Measurements from ENCODE around the gene EFCC1. TPM values are rescaled to one million over a fixed set of nuclear protein-coding genes. Genes with fewer than 3 reads are reported as not detected.

EFCC1 gene
- total RNA-seq, 3 donors from 2014 or later: 1.6 to 3.9 (median 1.8) TPM

DNA sequence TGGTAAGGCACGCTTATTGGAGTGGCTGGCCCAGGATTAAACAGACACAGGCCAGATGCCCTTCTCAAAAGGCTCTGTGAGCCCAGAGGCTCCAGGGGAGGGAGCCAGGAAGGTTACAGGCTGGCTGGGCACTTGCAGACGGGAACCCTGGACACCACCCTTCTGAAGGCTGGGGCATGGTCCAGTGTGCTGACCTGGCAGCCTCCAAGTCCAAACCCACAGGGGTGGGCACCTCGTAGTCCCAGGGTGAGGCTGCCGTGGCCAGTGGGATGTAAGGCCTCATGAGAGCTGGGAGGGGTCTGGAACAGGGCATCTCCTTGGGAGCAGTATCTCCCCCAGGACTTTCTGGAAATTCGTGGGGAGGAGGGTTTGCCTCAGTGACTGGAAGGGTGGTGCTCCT is 19.6 kb downstream of the EFCC1 start:
- TF ChIP-seq, protein P1, sequence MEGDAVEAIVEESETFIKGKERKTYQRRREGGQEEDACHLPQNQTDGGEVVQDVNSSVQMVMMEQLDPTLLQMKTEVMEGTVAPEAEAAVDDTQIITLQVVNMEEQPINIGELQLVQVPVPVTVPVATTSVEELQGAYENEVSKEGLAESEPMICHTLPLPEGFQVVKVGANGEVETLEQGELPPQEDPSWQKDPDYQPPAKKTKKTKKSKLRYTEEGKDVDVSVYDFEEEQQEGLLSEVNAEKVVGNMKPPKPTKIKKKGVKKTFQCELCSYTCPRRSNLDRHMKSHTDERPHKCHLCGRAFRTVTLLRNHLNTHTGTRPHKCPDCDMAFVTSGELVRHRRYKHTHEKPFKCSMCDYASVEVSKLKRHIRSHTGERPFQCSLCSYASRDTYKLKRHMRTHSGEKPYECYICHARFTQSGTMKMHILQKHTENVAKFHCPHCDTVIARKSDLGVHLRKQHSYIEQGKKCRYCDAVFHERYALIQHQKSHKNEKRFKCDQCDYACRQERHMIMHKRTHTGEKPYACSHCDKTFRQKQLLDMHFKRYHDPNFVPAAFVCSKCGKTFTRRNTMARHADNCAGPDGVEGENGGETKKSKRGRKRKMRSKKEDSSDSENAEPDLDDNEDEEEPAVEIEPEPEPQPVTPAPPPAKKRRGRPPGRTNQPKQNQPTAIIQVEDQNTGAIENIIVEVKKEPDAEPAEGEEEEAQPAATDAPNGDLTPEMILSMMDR (IDR thresholded peaks at IDR 0.05): no peak
- TF ChIP-seq POLR2A (IDR thresholded peaks at IDR 0.05) (no peak), POLR2AphosphoS5 (IDR thresholded peaks at IDR 0.05) (no peak)
- Histone ChIP-seq H3K4me3 (no peak overlapping the region), H3K9me3 (no peaks in the 10 kb centered on the region), H3K4me1 (no peaks in the 10 kb centered on the region), H3K36me3 (no peaks in the 10 kb centered on the region), H3K27me3 (no peaks in the 10 kb centered on the region), H3K27ac (no peak overlapping the region)
- intact Hi-C loops (cut with DNase I; ENCODE audit: low total_unique reads): no loop called here
- no peak for DNase-seq (ENCODE audit: low spot score in 2 of 2)

DNA sequence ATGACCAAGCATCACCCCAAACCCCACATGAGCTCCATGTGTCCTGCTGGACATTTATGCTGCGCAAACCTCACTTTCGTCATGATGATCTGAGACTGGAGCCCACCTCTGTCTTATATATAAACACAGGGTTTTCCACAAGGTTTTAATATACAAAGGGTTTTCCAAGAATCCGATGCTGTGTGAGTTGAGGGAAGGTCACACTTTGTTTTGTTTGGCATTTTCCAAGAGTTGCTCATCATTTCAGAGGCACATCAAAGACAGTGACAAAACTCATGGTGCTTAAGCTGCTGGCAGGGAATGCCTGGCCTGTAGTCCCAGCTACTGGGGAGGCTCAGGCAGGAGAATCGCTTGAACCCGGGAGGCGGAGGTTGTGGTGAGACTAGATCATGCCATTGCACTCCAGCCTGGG is 20.0 kb downstream of the EFCC1 start:
- no peaks in the 10 kb centered on the region for H3K36me3 ChIP-seq
- H3K27me3 ChIP-seq: no peaks in the 10 kb centered on the region
- TF ChIP-seq, protein P1 (IDR thresholded peaks at IDR 0.05): no peak
- TF ChIP-seq POLR2AphosphoS5 (IDR thresholded peaks at IDR 0.05) (no peak), POLR2A (IDR thresholded peaks at IDR 0.05) (no peak)
- no peak overlapping the region for H3K4me3 ChIP-seq
- no peaks in the 10 kb centered on the region for H3K9me3 ChIP-seq
- intact Hi-C loops (cut with DNase I; ENCODE audit: low total_unique reads): no loop called here
- H3K4me1 ChIP-seq: no peaks in the 10 kb centered on the region
- H3K27ac ChIP-seq: no peak overlapping the region
- no peak for DNase-seq (ENCODE audit: low spot score in 2 of 2)

DNA sequence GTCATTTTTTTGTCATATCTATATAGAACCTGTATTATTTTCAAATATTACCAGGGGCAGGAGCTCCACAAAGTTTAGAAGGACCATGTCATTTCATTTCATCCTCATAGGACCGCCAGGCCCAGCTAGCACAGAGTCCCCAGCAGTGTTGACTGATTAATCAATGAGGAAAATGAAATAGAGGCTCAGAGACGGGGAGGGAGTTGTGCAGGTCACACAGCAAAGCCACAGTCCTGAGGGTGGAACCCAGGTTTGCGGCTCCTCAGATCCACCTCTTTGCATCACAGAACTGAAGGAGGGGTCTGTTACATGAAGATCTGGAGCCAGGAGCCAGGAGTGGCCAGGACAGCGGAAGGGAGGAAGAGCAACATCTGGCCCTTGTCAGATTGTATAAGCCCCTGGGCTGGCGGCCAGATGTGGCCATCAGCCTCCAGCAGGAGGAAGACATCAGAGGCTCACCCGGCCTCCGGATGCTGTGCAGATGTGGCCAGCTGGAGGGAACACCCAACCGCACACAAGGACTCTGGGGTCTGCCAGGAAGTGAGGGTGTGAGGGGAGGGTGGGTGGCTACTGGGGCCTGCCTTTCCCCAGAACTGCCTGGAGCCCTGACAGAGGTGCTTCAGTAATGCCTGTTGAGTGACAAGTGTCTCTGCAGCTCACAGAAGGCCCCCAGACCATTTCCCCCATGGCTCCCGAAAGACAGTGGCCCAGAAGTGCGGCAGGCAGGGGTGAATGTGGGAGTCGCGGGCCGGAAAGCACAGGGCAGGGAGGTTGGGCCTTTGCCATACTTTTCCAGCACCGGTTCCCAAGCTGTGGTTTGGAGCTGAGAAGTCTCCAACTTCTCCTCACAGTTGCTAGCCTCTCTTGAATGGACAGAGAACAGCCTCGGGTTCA is 21.3 kb downstream of the EFCC1 start:
- H3K27me3 ChIP-seq: no peaks in the 10 kb centered on the region
- intact Hi-C loops (cut with DNase I; ENCODE audit: low total_unique reads): no loop called here
- TF ChIP-seq POLR2AphosphoS5 (IDR thresholded peaks at IDR 0.05) (peak in 1 of 3 donors; percentile 57), POLR2A (IDR thresholded peaks at IDR 0.05) (no peak)
- TF ChIP-seq, protein P1 (IDR thresholded peaks at IDR 0.05): no peak
- no peaks in the 10 kb centered on the region for H3K36me3 ChIP-seq
- H3K4me1 ChIP-seq: no peaks in the 10 kb centered on the region
- no peak overlapping the region for H3K4me3 ChIP-seq
- H3K9me3 ChIP-seq: no peaks in the 10 kb centered on the region
- DNase-seq (ENCODE audit: low spot score in 2 of 2): no peak
- H3K27ac ChIP-seq: peak overlapping the region in 1 of 2 donors; percentile 79

DNA sequence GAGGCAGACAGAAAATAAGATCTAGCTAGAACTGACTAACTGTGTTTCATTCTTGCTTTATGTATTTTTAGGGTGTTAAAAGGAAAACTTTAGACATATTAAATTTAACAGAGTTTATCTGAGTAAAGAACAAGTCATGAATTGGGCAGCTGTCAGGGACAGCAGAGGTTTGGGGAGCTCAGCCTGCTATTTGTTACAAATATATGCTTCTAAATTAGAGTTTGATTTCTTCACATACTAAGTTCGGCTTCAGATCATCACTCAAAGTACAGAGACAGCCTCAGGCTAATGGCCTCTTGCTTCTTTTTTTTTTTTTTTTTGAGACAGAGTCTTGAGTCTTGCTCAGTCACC is 21.9 kb downstream of the EFCC1 start:
- Histone ChIP-seq H3K27me3 (no peaks in the 10 kb centered on the region), H3K9me3 (no peaks in the 10 kb centered on the region), H3K27ac (peak overlapping the region in 1 of 2 donors; percentile 79), H3K36me3 (no peaks in the 10 kb centered on the region), H3K4me1 (no peaks in the 10 kb centered on the region), H3K4me3 (no peak overlapping the region)
- DNase-seq (ENCODE audit: low spot score in 2 of 2): no peak
- intact Hi-C loops (cut with DNase I; ENCODE audit: low total_unique reads): no loop called here
- TF ChIP-seq, protein P1 (IDR thresholded peaks at IDR 0.05): no peak
- TF ChIP-seq POLR2AphosphoS5 (IDR thresholded peaks at IDR 0.05): no peak
- TF ChIP-seq POLR2A (IDR thresholded peaks at IDR 0.05): no peak

DNA sequence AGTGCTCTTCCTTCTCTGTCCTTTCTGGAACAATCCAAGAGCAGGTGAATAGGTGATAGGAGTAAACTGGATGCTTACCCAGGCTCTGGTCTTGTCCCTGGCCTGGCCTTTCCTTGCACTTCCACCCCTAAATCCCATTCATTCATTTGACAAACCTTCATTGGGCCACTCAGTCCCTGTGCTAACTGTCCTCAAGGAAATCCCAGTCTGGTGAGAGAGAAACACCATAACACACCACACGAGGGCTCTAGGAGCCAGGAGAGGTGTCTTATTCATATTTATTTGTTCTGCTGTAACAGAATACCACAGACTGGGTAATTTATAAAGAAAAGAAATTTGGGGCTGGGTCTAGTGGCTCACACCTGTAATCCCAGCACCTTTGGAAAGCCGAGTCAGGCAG is 22.8 kb downstream of the EFCC1 start:
- Histone ChIP-seq H3K4me1 (no peaks in the 10 kb centered on the region), H3K27ac (no peak overlapping the region), H3K9me3 (no peaks in the 10 kb centered on the region), H3K4me3 (no peak overlapping the region), H3K36me3 (no peaks in the 10 kb centered on the region), H3K27me3 (no peaks in the 10 kb centered on the region)
- intact Hi-C loops (cut with DNase I; ENCODE audit: low total_unique reads): no loop called here
- TF ChIP-seq, protein P1 (IDR thresholded peaks at IDR 0.05): no peak
- no peak for TF ChIP-seq POLR2AphosphoS5 (IDR thresholded peaks at IDR 0.05)
- TF ChIP-seq POLR2A (IDR thresholded peaks at IDR 0.05): no peak
- DNase-seq (ENCODE audit: low spot score in 2 of 2): no peak
